Upper lobe of right lung (tissue), 1 donor: ENCODE data around the gene ENTHD1. TPM values are rescaled to one million over a fixed set of nuclear protein-coding genes. Genes with fewer than 3 reads are reported as not detected.

ENCODE experiments used
- ATAC-seq: fragments of 200-7000 bp; cut with Tn5 transposase; one replicate; pipeline ENCODE4 v1.9.1; 2020; ENCODE audit warnings: mild to moderate bottlenecking, moderate library complexity
- DNase-seq: peaks from one replicate; pipeline ENCODE4 v3.0.0-alpha.2; 2020
- H3K27ac ChIP-seq: fragments of 200-600 bp; one replicate; pipeline ENCODE4 v1.8.0; 2022
- H3K27me3 ChIP-seq: fragments of 200-600 bp; one replicate; pipeline ENCODE4 v1.8.0; 2022; ENCODE audit warnings: mild to moderate bottlenecking
- H3K36me3 ChIP-seq: fragments of 200-600 bp; one replicate; pipeline ENCODE4 v1.8.0; 2022
- H3K4me1 ChIP-seq: fragments of 200-600 bp; one replicate; pipeline ENCODE4 v1.8.0; 2022
- H3K4me3 ChIP-seq: fragments of 200-600 bp; one replicate; pipeline ENCODE4 v1.8.0; 2022; ENCODE audit warnings: mild to moderate bottlenecking
- H3K9me3 ChIP-seq: fragments of 200-600 bp; one replicate; pipeline ENCODE4 v1.8.0; 2022
- CTCF ChIP-seq: fragments of 200-600 bp; IDR thresholded peaks from one replicate; pipeline ENCODE4 v1.8.0; 2022; ENCODE audit warnings: antibody characterized with exemption
- intact Hi-C: fragments of 100-400 bp; cut with DNase I; formaldehyde crosslinking; loops from one replicate; pipeline ENCODE4 v1.11.0; 2022
- total RNA-seq: library from RNA; stranded (reverse); fragmentation: NEBNext Ultra II Directional; extraction: Animal tissue kit (Norgen Biotek cat#: 25700); gene quantifications from one replicate; pipeline ENCODE4 v1.2.1, GENCODE V29; 2021
- donor health status: DM: no; HTN: yes; CAD: no; lungs with severe emphysema.

Gene ENTHD1
- total RNA-seq, 1 donor from 2014 or later = not detected

GRCh38 chr22:39750759-39751158 is 142.8 kb downstream of the ENTHD1 start:
- H3K4me1 ChIP-seq = no peaks in the 10 kb centered on the region
- no peak for DNase-seq
- no peak for ATAC-seq
- peaks cover 11% of the 10 kb centered on the region for H3K27me3 ChIP-seq
- H3K4me3 ChIP-seq = no peak overlapping the region
- no peaks in the 10 kb centered on the region for H3K9me3 ChIP-seq
- TF ChIP-seq CTCF = no peak
- no peaks in the 10 kb centered on the region for H3K36me3 ChIP-seq
- intact Hi-C loops = no loop called here
- no peak overlapping the region for H3K27ac ChIP-seq

GRCh38 chr22:39748877-39749276 is 144.7 kb downstream of the ENTHD1 start:
- no peak for DNase-seq
- Histone ChIP-seq H3K9me3 (no peaks in the 10 kb centered on the region), H3K4me1 (no peaks in the 10 kb centered on the region), H3K4me3 (no peak overlapping the region), H3K27ac (no peak overlapping the region), H3K36me3 (no peaks in the 10 kb centered on the region), H3K27me3 (peaks cover 7% of the 10 kb centered on the region)
- ATAC-seq = no peak
- TF ChIP-seq CTCF = no peak
- intact Hi-C loops = no loop called here

GRCh38 chr22:39746600-39747262 is 146.8 kb downstream of the ENTHD1 start:
- DNase-seq (no peak), ATAC-seq (no peak)
- Histone ChIP-seq H3K27me3 (peaks cover 3% of the 10 kb centered on the region), H3K27ac (no peak overlapping the region), H3K4me1 (no peaks in the 10 kb centered on the region), H3K9me3 (no peaks in the 10 kb centered on the region), H3K36me3 (no peaks in the 10 kb centered on the region), H3K4me3 (no peak overlapping the region)
- TF ChIP-seq CTCF = no peak
- intact Hi-C loops = no loop called here

- Histone ChIP-seq H3K27me3 (peaks cover 7% of the 10 kb centered on the region), H3K27ac (no peak overlapping the region), H3K4me3 (no peak overlapping the region), H3K36me3 (no peaks in the 10 kb centered on the region), H3K9me3 (no peaks in the 10 kb centered on the region), H3K4me1 (no peaks in the 10 kb centered on the region)
- intact Hi-C loops = no loop called here
- DNase-seq (no peak), ATAC-seq (no peak)
- no peak for TF ChIP-seq CTCF
These were observed 147.8 kb downstream of the ENTHD1 start for GRCh38 chr22:39745789-39746188.

- no peak overlapping the region for H3K4me3 ChIP-seq
- no peaks in the 10 kb centered on the region for H3K36me3 ChIP-seq
- DNase-seq (no peak), ATAC-seq (no peak)
- H3K27me3 ChIP-seq = peaks cover 17% of the 10 kb centered on the region
- H3K27ac ChIP-seq = no peak overlapping the region
- H3K9me3 ChIP-seq = no peaks in the 10 kb centered on the region
- intact Hi-C loops = no loop called here
- TF ChIP-seq CTCF = no peak
- no peaks in the 10 kb centered on the region for H3K4me1 ChIP-seq
These were observed 149.2 kb downstream of the ENTHD1 start for GRCh38 chr22:39744353-39744752.

- ATAC-seq = no peak
- Histone ChIP-seq H3K4me1 (no peaks in the 10 kb centered on the region), H3K27me3 (peaks cover 17% of the 10 kb centered on the region), H3K9me3 (no peaks in the 10 kb centered on the region), H3K27ac (no peak overlapping the region), H3K4me3 (no peak overlapping the region), H3K36me3 (no peaks in the 10 kb centered on the region)
- no peak for TF ChIP-seq CTCF
- intact Hi-C loops = no loop called here
- no peak for DNase-seq
These were observed 149.6 kb downstream of the ENTHD1 start for GRCh38 chr22:39743935-39744334.
